SK-N-SH treated with all-trans-retinoic acid at 6 μM for 48 hours (cell line): ENCODE data around the gene FARP1.

Experiments
- ATAC-seq: fragments of 200-7000 bp; cut with Tn5 transposase; 3 replicates; pipeline ENCODE4 v1.9.1; 2020; ENCODE audit warnings: mild to moderate bottlenecking, moderate library complexity
- ARNTL ChIP-seq: fragments of 450-650 bp; formaldehyde crosslinking; IDR thresholded peaks from 2 replicates; pipeline ENCODE4 v1.5.0; 2020; ENCODE audit warnings: low read depth, mild to moderate bottlenecking, moderate library complexity, borderline replicate concordance
- BACH2 ChIP-seq: fragments of 250-450 bp; sonication (Bioruptor Pico); IDR thresholded peaks from 2 replicates; pipeline ENCODE4 v1.9.0; 2021; ENCODE audit warnings: mild to moderate bottlenecking, borderline replicate concordance
- CSDC2 ChIP-seq: fragments of 250-450 bp; sonication (Bioruptor Pico); IDR thresholded peaks from 2 replicates; pipeline ENCODE4 v1.5.0; 2020; ENCODE audit warnings: mild to moderate bottlenecking, moderate library complexity
- ESRRG ChIP-seq: fragments of 250-450 bp; sonication (Bioruptor Pico); IDR thresholded peaks from 2 replicates; pipeline ENCODE4 v1.6.1; 2021; ENCODE audit warnings: mild to moderate bottlenecking
- GLIS3 ChIP-seq: fragments of 250-450 bp; sonication (Bioruptor Pico); IDR thresholded peaks from 2 replicates; pipeline ENCODE4 v1.5.0; 2020; ENCODE audit warnings: mild to moderate bottlenecking, moderate library complexity
- ISL1 ChIP-seq: fragments of 250-450 bp; sonication (Bioruptor Pico); IDR thresholded peaks from 2 replicates; pipeline ENCODE4 v2.1.2; 2022; ENCODE audit warnings: mild to moderate bottlenecking, moderate library complexity
- OSR1 ChIP-seq: fragments of 250-450 bp; sonication (Bioruptor Pico); IDR thresholded peaks from 2 replicates; pipeline ENCODE4 v1.8.0; 2022; ENCODE audit warnings: moderate library complexity, mild to moderate bottlenecking, inconsistent platforms
- PPARA ChIP-seq: fragments of 250-450 bp; sonication (Bioruptor Pico); IDR thresholded peaks from 2 replicates; pipeline ENCODE4 v1.5.0; 2020; ENCODE audit warnings: mild to moderate bottlenecking, borderline replicate concordance
- RARB ChIP-seq: fragments of 250-450 bp; sonication (Bioruptor Pico); IDR thresholded peaks from 2 replicates; pipeline ENCODE4 v1.8.0; 2021; ENCODE audit warnings: mild to moderate bottlenecking, moderate library complexity
- SNAI2 ChIP-seq: fragments of 250-450 bp; sonication (Bioruptor Pico); IDR thresholded peaks from 2 replicates; pipeline ENCODE4 v1.5.0; 2020; ENCODE audit warnings: mild to moderate bottlenecking, moderate library complexity
- TCF4 ChIP-seq: fragments of 250-450 bp; sonication (Bioruptor Pico); IDR thresholded peaks from 2 replicates; pipeline ENCODE4 v1.8.0; 2021; ENCODE audit warnings: mild to moderate bottlenecking, moderate library complexity, borderline replicate concordance
- TOX ChIP-seq: fragments of 250-450 bp; sonication (Bioruptor Pico); IDR thresholded peaks from 2 replicates; pipeline ENCODE4 v1.8.0; 2021; ENCODE audit warnings: mild to moderate bottlenecking, moderate library complexity, borderline replicate concordance
- ZC3H10 ChIP-seq: fragments of 250-450 bp; sonication (Bioruptor Pico); IDR thresholded peaks from 2 replicates; pipeline ENCODE4 v1.5.1; 2021; ENCODE audit warnings: mild to moderate bottlenecking, moderate library complexity
- ZFP3 ChIP-seq: fragments of 250-450 bp; sonication (Bioruptor Pico); IDR thresholded peaks from 2 replicates; pipeline ENCODE4 v1.5.0; 2020; ENCODE audit warnings: mild to moderate bottlenecking, moderate library complexity
- ZFP30 ChIP-seq: fragments of 450-650 bp; formaldehyde crosslinking; IDR thresholded peaks from 2 replicates; pipeline ENCODE4 v1.5.0; 2022; ENCODE audit warnings: mild to moderate bottlenecking, moderate library complexity
- ZNF565 ChIP-seq: fragments of 450-650 bp; formaldehyde crosslinking; conservative IDR thresholded peaks from 2 replicates; pipeline ENCODE4 v1.5.0; 2020; ENCODE audit warnings: low read depth, mild to moderate bottlenecking, moderate library complexity
- ZNF70 ChIP-seq: fragments of 450-650 bp; formaldehyde crosslinking; IDR thresholded peaks from 2 replicates; pipeline ENCODE4 v1.5.0; 2020; ENCODE audit warnings: mild to moderate bottlenecking, moderate library complexity
- ZNF8 ChIP-seq: fragments of 450-650 bp; formaldehyde crosslinking; IDR thresholded peaks from 2 replicates; pipeline ENCODE4 v1.5.0; 2020; ENCODE audit warnings: mild to moderate bottlenecking, moderate library complexity
- TF ChIP-seq, protein P1 (sequence below): fragments of 250-450 bp; sonication (Bioruptor Pico); IDR thresholded peaks from 2 replicates; pipeline ENCODE4 v1.8.0; 2020; ENCODE audit warnings: mild to moderate bottlenecking, moderate library complexity, borderline replicate concordance
- TF ChIP-seq, protein P2 (sequence below): fragments of 250-450 bp; sonication (Bioruptor Pico); IDR thresholded peaks from 2 replicates; pipeline ENCODE4 v1.5.1; 2021; ENCODE audit warnings: mild to moderate bottlenecking, moderate library complexity
- TF ChIP-seq, protein P3 (sequence below): fragments of 250-450 bp; sonication (Bioruptor Pico); IDR thresholded peaks from 2 replicates; pipeline ENCODE4 v1.5.1; 2020; ENCODE audit warnings: low read depth, mild to moderate bottlenecking, moderate library complexity
- TF ChIP-seq, protein P4 (sequence below): fragments of 250-450 bp; sonication (Bioruptor Pico); IDR thresholded peaks from 2 replicates; pipeline ENCODE4 v1.5.0; 2020; ENCODE audit warnings: mild to moderate bottlenecking, moderate library complexity

The FARP1 gene

DNA sequence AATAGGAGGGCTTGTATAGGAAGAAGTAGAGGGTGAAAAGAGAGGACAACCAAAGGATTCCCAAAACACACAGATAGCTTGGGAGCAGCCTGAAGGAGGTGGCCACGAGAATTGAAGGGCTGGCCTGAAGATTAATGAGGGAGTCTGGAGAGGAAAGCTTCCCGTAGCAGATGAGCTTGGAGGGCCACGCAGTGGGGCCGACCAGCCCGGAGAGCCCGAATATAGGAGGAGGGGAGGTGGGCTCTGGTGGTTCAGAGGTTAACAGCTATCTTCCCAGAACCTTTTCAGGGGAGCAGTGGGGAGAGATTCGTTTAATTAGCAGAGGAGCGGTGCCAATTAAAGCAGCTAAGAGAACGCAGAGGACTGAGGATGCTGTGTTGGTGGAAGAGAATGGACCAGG lies 279.2 kb downstream of the FARP1 start:
- no peak for ATAC-seq
- no peak for TF ChIP-seq ZC3H10 (CRISPR knock-in tag)

DNA sequence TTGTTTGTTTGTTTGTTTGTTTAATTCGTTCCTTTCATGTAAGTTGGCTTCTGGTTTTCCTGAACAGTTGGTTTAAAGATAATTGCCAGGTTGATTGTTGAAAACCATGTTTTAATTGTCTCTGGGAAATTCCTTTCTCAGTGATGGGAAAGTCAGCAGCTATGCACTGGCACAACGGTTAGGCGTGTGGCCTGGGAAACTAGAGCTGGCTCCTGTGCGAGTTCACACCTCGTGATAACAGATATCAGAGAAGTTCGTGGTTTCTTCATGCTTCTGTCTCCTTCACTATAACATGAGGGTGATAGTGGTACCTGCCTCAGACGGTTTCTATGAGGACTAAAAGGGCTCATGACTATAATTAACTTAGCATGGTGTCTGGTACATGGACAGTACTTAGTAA lies 280.5 kb downstream of the FARP1 start:
- TF ChIP-seq CSDC2 (CRISPR knock-in tag) (no peak), ESRRG (no peak), ZFP30 (CRISPR knock-in tag) (no peak), ZFP3 (CRISPR knock-in tag) (no peak), ZNF8 (no peak), TOX (CRISPR knock-in tag) (no peak), ZNF70 (CRISPR knock-in tag) (no peak)
- TF ChIP-seq, protein P1, sequence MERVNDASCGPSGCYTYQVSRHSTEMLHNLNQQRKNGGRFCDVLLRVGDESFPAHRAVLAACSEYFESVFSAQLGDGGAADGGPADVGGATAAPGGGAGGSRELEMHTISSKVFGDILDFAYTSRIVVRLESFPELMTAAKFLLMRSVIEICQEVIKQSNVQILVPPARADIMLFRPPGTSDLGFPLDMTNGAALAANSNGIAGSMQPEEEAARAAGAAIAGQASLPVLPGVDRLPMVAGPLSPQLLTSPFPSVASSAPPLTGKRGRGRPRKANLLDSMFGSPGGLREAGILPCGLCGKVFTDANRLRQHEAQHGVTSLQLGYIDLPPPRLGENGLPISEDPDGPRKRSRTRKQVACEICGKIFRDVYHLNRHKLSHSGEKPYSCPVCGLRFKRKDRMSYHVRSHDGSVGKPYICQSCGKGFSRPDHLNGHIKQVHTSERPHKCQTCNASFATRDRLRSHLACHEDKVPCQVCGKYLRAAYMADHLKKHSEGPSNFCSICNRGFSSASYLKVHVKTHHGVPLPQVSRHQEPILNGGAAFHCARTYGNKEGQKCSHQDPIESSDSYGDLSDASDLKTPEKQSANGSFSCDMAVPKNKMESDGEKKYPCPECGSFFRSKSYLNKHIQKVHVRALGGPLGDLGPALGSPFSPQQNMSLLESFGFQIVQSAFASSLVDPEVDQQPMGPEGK (CRISPR knock-in tag): no peak
- TF ChIP-seq, protein P2, sequence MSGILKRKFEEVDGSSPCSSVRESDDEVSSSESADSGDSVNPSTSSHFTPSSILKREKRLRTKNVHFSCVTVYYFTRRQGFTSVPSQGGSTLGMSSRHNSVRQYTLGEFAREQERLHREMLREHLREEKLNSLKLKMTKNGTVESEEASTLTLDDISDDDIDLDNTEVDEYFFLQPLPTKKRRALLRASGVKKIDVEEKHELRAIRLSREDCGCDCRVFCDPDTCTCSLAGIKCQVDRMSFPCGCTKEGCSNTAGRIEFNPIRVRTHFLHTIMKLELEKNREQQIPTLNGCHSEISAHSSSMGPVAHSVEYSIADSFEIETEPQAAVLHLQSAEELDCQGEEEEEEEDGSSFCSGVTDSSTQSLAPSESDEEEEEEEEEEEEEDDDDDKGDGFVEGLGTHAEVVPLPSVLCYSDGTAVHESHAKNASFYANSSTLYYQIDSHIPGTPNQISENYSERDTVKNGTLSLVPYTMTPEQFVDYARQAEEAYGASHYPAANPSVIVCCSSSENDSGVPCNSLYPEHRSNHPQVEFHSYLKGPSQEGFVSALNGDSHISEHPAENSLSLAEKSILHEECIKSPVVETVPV (CRISPR knock-in tag): no peak
- TF ChIP-seq, protein P3, sequence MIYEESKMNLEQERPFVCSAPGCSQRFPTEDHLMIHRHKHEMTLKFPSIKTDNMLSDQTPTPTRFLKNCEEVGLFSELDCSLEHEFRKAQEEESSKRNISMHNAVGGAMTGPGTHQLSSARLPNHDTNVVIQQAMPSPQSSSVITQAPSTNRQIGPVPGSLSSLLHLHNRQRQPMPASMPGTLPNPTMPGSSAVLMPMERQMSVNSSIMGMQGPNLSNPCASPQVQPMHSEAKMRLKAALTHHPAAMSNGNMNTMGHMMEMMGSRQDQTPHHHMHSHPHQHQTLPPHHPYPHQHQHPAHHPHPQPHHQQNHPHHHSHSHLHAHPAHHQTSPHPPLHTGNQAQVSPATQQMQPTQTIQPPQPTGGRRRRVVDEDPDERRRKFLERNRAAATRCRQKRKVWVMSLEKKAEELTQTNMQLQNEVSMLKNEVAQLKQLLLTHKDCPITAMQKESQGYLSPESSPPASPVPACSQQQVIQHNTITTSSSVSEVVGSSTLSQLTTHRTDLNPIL (CRISPR knock-in tag): no peak
- no peak for ATAC-seq

DNA sequence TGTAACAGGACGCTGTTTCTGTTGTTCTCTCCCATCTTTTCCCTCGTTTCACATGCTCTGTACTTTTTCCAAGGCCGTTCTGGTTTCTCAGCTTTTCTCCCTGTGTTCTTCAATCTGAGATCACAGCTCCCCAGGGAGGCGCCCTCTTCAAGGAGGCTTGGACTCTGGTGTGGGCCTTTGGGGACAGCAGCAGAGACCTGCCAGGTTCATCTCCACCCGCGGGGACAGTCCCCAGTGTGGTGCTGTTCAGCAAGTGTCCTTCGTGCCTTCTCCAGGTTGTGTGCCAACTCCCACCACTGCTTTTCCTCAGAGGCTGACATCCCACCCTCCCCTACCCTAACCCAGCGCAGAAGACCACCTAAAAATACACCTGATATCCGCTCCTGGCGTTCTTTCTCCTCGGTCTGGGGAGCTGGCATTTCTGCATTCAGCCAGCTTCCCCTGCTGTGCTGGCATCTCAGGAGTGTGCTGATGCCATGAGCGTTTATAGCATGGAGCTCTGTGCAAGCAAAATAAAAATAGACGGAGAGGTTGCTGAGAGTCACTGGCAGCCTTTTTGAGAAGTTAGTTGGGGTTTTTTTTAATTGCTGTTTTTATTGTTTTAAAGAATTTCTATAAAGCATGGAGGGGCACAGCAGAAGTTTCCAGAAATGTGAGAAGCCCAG lies 284.6 kb downstream of the FARP1 start:
- no peak for ATAC-seq
- TF ChIP-seq, protein P1 (CRISPR knock-in tag): no peak
- TF ChIP-seq ZC3H10 (CRISPR knock-in tag) (no peak), ZFP3 (CRISPR knock-in tag) (no peak), RARB (no peak), PPARA (CRISPR knock-in tag) (no peak), SNAI2 (CRISPR knock-in tag) (no peak), TCF4 (CRISPR knock-in tag) (no peak)
- TF ChIP-seq, protein P2 (CRISPR knock-in tag): no peak

DNA sequence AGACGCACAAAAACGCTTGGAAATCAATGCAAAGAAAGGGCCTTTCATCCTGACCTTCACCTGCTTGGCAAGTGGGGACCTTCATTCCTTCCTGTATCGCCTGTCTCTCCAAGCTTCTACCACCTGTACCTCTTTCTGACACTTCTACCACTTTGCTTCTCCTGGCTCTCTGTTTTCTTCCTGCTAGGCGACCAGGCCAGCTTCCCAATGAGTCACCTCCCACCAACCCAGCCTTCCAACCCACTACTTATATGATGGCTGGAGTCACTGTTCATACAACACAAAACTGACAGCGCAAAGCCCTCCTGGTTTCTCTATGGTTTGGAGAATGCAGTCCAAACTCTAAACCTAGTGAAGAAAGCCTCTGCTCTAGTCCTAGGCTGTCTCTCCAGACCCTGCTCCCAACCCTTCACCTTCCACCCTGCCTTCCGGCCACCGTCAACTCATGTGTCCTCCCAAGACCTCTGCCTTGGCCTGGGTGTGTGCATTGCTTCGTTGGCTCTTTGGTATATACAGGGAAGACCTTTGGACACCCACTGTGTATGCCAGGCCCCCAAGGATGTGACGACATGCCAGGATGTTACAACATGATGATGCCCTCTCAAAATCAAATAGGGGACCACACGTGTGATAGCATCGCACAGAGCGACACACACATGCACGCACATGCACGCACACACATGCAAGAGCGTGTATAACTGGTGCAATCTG lies 285.5 kb downstream of the FARP1 start:
- no peak for ATAC-seq
- no peak for TF ChIP-seq BACH2
- no peak for TF ChIP-seq CSDC2 (CRISPR knock-in tag)
- TF ChIP-seq TOX (CRISPR knock-in tag): no peak
- TF ChIP-seq RARB: no peak
- TF ChIP-seq, protein P4, sequence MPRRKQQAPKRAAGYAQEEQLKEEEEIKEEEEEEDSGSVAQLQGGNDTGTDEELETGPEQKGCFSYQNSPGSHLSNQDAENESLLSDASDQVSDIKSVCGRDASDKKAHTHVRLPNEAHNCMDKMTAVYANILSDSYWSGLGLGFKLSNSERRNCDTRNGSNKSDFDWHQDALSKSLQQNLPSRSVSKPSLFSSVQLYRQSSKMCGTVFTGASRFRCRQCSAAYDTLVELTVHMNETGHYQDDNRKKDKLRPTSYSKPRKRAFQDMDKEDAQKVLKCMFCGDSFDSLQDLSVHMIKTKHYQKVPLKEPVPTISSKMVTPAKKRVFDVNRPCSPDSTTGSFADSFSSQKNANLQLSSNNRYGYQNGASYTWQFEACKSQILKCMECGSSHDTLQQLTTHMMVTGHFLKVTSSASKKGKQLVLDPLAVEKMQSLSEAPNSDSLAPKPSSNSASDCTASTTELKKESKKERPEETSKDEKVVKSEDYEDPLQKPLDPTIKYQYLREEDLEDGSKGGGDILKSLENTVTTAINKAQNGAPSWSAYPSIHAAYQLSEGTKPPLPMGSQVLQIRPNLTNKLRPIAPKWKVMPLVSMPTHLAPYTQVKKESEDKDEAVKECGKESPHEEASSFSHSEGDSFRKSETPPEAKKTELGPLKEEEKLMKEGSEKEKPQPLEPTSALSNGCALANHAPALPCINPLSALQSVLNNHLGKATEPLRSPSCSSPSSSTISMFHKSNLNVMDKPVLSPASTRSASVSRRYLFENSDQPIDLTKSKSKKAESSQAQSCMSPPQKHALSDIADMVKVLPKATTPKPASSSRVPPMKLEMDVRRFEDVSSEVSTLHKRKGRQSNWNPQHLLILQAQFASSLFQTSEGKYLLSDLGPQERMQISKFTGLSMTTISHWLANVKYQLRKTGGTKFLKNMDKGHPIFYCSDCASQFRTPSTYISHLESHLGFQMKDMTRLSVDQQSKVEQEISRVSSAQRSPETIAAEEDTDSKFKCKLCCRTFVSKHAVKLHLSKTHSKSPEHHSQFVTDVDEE (CRISPR knock-in tag): no peak
- TF ChIP-seq ZNF70 (CRISPR knock-in tag): no peak
- TF ChIP-seq ARNTL (CRISPR knock-in tag): no peak
- no peak for TF ChIP-seq GLIS3 (CRISPR knock-in tag)
- TF ChIP-seq, protein P3 (CRISPR knock-in tag): no peak
- TF ChIP-seq OSR1 (CRISPR knock-in tag): no peak
- no peak for TF ChIP-seq ZFP3 (CRISPR knock-in tag)
- no peak for TF ChIP-seq ZNF565 (CRISPR knock-in tag)
- TF ChIP-seq ISL1 (CRISPR knock-in tag): no peak
